GM21786 (cell line): ENCODE measurements around the gene COMMD6.

ENCODE experiments used
- ATAC-seq: cut with Tn5 transposase; IDR thresholded peaks from one replicate; pipeline ENCODE4 v1.9.1; 2021; ENCODE audit not compliant: unreplicated experiment

Gene COMMD6

GRCh38 chr13:75485286-75486062, 52.2 kb downstream of the COMMD6 start:
- ATAC-seq: no peak

- ATAC-seq: no peak
Measured at GRCh38 chr13:75482820-75483079, 54.9 kb downstream of the COMMD6 start.

DNA sequence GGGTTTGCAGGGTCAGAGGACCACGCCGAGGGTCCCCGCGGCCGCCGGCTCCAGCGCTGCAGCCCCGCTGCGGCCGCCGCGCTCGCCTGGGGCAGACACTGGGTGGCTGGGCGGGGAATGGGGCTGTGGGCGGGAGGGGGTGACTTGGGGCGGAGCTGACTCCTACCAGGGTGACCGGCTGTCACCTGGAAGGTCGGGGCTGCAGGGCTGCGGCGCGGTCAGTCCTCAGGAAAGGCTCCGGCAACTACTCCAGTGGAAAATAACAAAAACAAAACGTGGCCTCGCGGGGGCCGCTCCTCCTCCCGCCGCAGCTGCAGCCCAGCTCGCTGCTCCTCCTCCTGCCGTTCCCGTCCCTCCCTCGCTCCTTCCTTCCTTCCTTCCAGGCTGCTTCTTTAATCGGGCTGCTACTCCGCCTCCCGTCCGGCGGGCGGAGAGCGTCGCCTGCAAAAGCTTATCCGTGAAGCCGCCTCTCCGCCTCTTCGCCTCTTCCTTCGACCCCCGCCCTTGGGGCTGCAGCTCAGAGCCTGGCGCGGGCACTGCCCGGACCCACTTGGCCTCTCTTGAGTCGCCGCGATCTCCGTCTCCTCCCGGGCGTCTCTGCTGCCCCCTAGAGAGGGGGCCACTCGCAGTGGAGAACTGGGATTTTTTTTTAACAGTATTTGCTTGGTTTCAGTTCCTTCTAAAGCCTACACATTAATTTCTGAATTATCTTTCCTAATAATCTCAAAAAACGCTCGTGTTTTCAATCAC, 55.4 kb downstream of the COMMD6 start, which contains the start of gene TBC1D4:
TSS of gene TBC1D4 (minus strand) at position 100 of the 750 bp plus-strand sequence. CDS start 402 bp downstream, outside the sequence.
- peak; percentile 76 for ATAC-seq

DNA sequence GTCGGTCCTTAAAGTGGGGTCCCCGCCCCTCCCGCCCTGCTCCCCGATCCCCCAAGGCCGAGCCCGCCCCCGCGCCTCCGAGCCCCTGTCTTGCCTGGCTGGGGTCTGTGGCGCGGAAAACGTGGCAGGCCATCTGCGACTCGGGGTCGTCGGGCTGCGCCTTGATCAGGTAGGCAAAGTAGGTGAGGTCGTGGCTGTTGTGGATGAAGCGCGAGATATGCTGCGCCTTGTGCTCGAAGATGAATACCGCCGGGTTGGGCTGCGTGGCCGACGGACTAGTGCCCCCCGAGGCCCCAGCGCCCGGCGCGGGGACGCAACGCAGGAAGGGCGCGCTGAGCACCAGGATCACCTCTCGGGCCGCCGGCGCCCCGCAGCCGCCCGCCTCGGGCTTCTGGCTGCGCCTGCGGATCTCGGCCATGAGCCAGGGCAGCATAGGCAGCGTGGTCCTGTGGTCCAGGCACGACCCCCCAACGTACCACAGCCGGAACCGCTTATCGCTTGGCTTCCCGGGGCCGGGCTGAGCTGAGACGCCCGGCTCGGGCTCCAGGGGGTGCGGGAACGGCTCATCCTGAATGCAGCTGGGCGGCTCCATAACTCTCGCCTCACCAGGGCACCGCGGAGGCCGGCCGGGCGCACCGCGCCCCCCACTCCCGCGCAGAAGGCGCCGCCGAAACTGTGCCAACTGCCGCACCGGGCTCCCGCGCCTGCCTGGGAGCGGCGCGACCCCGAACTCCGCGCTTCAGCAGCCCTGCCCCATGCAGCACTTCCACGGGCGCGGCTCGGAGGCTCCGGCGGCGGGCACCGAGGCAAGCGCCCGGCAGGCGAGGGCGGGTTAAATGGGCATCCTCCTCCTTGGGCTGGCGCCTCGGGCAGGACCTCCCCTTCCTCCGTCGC, 56.2 kb downstream of the COMMD6 start:
- peak; percentile 17 for ATAC-seq

DNA sequence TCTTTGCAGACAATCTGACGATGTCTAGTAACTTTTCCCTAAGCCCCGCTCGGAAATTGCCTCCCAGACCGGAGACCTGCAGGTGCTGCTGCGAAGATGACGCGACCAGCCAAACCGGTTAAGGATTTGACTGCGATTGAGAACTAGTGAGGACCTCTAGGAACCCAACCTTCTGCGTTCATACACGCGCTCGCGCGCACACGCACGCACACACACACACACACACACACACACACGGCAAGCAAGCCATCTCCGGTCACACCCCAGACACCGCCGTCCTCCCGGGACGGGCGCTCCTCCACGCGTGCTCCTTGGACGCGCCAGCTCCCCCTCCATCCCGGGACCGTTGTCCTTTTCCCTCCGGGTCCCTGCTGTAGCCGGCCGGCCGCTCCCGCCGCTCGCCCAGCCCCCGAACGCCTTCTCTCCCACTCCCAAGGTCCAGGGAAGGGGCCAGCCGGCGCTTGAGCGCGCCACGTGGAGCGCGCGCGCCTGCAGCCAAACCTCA, 56.9 kb downstream of the COMMD6 start:
- ATAC-seq: no peak

DNA sequence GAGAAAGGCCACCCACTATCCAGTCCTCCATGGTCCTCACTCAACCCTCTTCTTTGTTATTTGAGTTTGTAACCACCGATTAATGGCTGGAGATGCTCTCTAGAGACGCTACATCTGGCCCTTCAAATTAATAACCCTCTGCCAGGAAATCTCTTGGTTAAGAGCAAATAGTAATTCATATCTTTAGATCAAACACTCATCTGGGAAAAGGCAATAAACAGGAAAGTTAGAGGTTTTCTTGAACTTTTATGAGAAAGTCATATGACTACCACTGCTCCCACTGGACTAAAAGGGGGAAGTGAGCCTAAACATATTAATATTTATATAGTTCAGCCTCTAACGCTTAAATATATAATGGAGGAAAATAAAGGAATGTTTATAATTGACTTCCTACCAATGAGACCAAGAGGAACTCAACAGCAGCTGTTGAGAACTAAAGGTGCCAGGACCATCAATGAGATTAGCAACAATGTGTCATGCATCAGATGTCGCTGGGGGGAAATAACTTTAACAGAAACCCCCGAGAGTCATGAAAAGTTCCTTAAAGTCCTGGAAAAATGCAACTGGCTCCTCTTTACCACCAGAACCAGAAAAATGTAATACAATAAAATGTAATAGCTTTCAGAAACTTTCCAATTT, 58.4 kb downstream of the COMMD6 start:
- no peak for ATAC-seq

- ATAC-seq: no peak
Measured at GRCh38 chr13:75478659-75479058, 59.0 kb downstream of the COMMD6 start.
